GM12878 (cell line): Measurements from ENCODE around the gene ARL15. TPM values are rescaled to one million over a fixed set of nuclear protein-coding genes. Genes with fewer than 3 reads are reported as not detected.

Experiments
- ATAC-seq: fragments of 200-7000 bp; cut with Tn5 transposase; 3 replicates; pipeline ENCODE4 v1.9.1; 2020; ENCODE audit warnings: mild to moderate bottlenecking, moderate library complexity
- BruUV-seq: library from RNA; stranded (reverse); fragments of 400-500 nt; replicated peaks from 2 replicates; lab custom pipeline; 2021; lab: Mats Ljungman, UMichigan
- CTCF ChIA-PET: fragments of 300-600 bp; sonication (Branson Sonifier 250); formaldehyde crosslinking; extraction: SDS; loops from one replicate; lab custom pipeline; 2021; ENCODE audit warnings: inconsistent platforms; lab: Yijun Ruan, JAX
- POLR2A ChIA-PET: fragments of 350-600 bp; formaldehyde crosslinking; extraction: SDS; loops from one replicate; lab custom pipeline; 2021; ENCODE audit warnings: inconsistent platforms; lab: Charles Lee
- RAD21 ChIA-PET: fragments of 300-600 bp; sonication (Branson Sonifier 250); formaldehyde crosslinking; loops from one replicate; lab custom pipeline; 2023; ENCODE audit warnings: antibody characterized with exemption; ENCODE audit not compliant: unreplicated experiment; lab: Charles Lee
- SMC1A ChIA-PET: fragments of 300-600 bp; sonication (Branson Sonifier 250); formaldehyde crosslinking; loops from one replicate; lab custom pipeline; 2023; ENCODE audit not compliant: unreplicated experiment, uncharacterized antibody; lab: Charles Lee
- DNase-seq: peaks from one replicate; pipeline ENCODE4 v3.0.0-alpha.2; 2011; ENCODE audit warnings: low read depth, low spot score
- FAIRE-seq: peaks from 3 replicates; lab custom pipeline; 2011; peaks lifted over from hg19 to GRCh38; lab: Jason Lieb, UNC
- H2AFZ ChIP-seq: 2 replicates; pipeline ENCODE4 v1.6.0; 2011; ENCODE audit warnings: low read depth, low read length, control low read depth; ENCODE audit not compliant: control insufficient read depth
- H3K27ac ChIP-seq: 2 replicates; pipeline ENCODE4 v1.5.1; 2011; ENCODE audit warnings: control low read depth; ENCODE audit not compliant: control insufficient read depth, insufficient read depth
- H3K27me3 ChIP-seq, 2 experiments: replicated peaks in 1 of 2; 2 replicates each; pipeline versions ENCODE4 v1.6.0 to v1.6.1; 2011; ENCODE audit warnings: low read length in 1 of 2; ENCODE audit not compliant: control insufficient read depth in 2 of 2, insufficient read depth in 2 of 2
- H3K36me3 ChIP-seq, 2 experiments: 2 replicates each; pipeline ENCODE4 v1.5.1; 2011; ENCODE audit warnings: low read length in 1 of 2; ENCODE audit not compliant: control insufficient read depth in 2 of 2, insufficient read depth in 2 of 2
- H3K4me1 ChIP-seq: 2 replicates; pipeline ENCODE4 v1.6.1; 2011; ENCODE audit warnings: mild to moderate bottlenecking, low read length, moderate library complexity, mixed read lengths; ENCODE audit not compliant: control insufficient read depth, insufficient read depth
- H3K4me2 ChIP-seq: 2 replicates; pipeline ENCODE4 v1.6.0; 2011; ENCODE audit warnings: control low read depth; ENCODE audit not compliant: control insufficient read depth, insufficient read depth
- H3K4me3 ChIP-seq: fragments of 200-600 bp; sonication (generic); 2 replicates; pipeline ENCODE4 v1.5.1; 2016
- H3K79me2 ChIP-seq: 2 replicates; pipeline ENCODE4 v1.6.0; 2011; ENCODE audit warnings: low read length; ENCODE audit not compliant: control insufficient read depth, insufficient read depth
- H3K9ac ChIP-seq: 2 replicates; pipeline ENCODE4 v1.8.0; 2011; ENCODE audit warnings: low read length, control low read depth, mixed read lengths; ENCODE audit not compliant: control insufficient read depth, insufficient read depth
- H3K9me3 ChIP-seq: replicated peaks from 3 replicates; pipeline ENCODE4 v1.5.1; 2011; ENCODE audit warnings: mild to moderate bottlenecking, low read length; ENCODE audit not compliant: control insufficient read depth, insufficient read depth
- H4K20me1 ChIP-seq: 2 replicates; pipeline ENCODE4 v1.6.0; 2011; ENCODE audit not compliant: control insufficient read depth, insufficient read depth
- ASH2L ChIP-seq: fragments of 300-600, 200-600 bp; sonication (generic); IDR thresholded peaks from 2 replicates; pipeline ENCODE4 v1.6.1; 2017; ENCODE audit warnings: low read depth, mild to moderate bottlenecking, borderline replicate concordance
- FOS ChIP-seq: IDR thresholded peaks from 3 replicates; pipeline ENCODE4 v1.6.1; 2011; ENCODE audit warnings: borderline replicate concordance; ENCODE audit not compliant: insufficient read length; ENCODE audit errors: extremely low read depth
- NFIC ChIP-seq: IDR thresholded peaks from 2 replicates; pipeline ENCODE4 v1.6.1; 2012; ENCODE audit warnings: low read depth, mild to moderate bottlenecking, inconsistent platforms, low read length, moderate library complexity
- NR2C2 ChIP-seq: IDR thresholded peaks from 2 replicates; pipeline ENCODE4 v1.6.1; 2011; ENCODE audit warnings: borderline replicate concordance, low read depth; ENCODE audit not compliant: control insufficient read depth, insufficient read length
- NR2F1 ChIP-seq: fragments of 450-650 bp; conservative IDR thresholded peaks from 2 replicates; pipeline ENCODE4 v1.6.1; 2017; ENCODE audit warnings: mild to moderate bottlenecking
- RAD51 ChIP-seq: fragments of 450-650 bp; IDR thresholded peaks from 2 replicates; pipeline ENCODE4 v1.6.1; 2016; ENCODE audit warnings: moderate library complexity, mild to moderate bottlenecking, inconsistent platforms
- SIN3A ChIP-seq: IDR thresholded peaks from 2 replicates; pipeline ENCODE4 v1.6.1; 2012; ENCODE audit warnings: low read depth, low read length, improper control_type of control experiment
- SMC3 ChIP-seq: IDR thresholded peaks from 2 replicates; pipeline ENCODE4 v1.6.1; 2011; ENCODE audit warnings: low read length, improper control_type of control experiment, borderline replicate concordance
- SPI1 ChIP-seq: IDR thresholded peaks from 2 replicates; pipeline ENCODE4 v1.6.1; 2011; ENCODE audit warnings: low read depth, mild to moderate bottlenecking, low read length, moderate library complexity, borderline replicate concordance; ENCODE audit not compliant: insufficient read depth
- SREBF1 ChIP-seq: IDR thresholded peaks from 2 replicates; pipeline ENCODE4 v1.6.1; 2012; ENCODE audit warnings: mild to moderate bottlenecking, low read length
- SRF ChIP-seq, 2 experiments: IDR thresholded peaks; 2 replicates each; pipeline ENCODE4 v1.6.1; 2011; ENCODE audit warnings: low read depth in 2 of 2, low read length in 2 of 2, mild to moderate bottlenecking in 1 of 2, moderate library complexity in 1 of 2
- TAF1 ChIP-seq: IDR thresholded peaks from 2 replicates; pipeline ENCODE4 v1.6.1; 2011; ENCODE audit warnings: mild to moderate bottlenecking, low read depth, low read length, borderline replicate concordance
- TBL1XR1 ChIP-seq: IDR thresholded peaks from 2 replicates; pipeline ENCODE4 v1.6.1; 2012; ENCODE audit warnings: low read depth, low read length, improper control_type of control experiment
- ZBED1 ChIP-seq: IDR thresholded peaks from 2 replicates; pipeline ENCODE4 v1.6.1; 2016; ENCODE audit warnings: borderline replicate concordance
- ZNF207 ChIP-seq: fragments of 450-650 bp; IDR thresholded peaks from 2 replicates; pipeline ENCODE4 v1.6.1; 2014; ENCODE audit warnings: antibody characterized with exemption, mild to moderate bottlenecking, borderline replicate concordance
- WGBS: methylation state at CpG from one replicate; pipeline ENCODE4 v1.1.6; 2016; ENCODE audit warnings: low lambda C conversion rate; ENCODE audit not compliant: insufficient replicate concordance, insufficient coverage; ENCODE audit errors: missing lambda C conversion rate; 5-methylcytosine and 5-hydroxymethylcytosine counted together
- in situ Hi-C: fragments of 300-500 bp; cut with MboI; formaldehyde crosslinking; loops from 9 replicates; pipeline ENCODE4 v1.14.3; 2018; ENCODE audit warnings: mixed read lengths
- intact Hi-C: fragments of 100-400 bp; cut with micrococcal nuclease; formaldehyde crosslinking; loops from one replicate; pipeline ENCODE4 v1.14.2; 2022; ENCODE audit not compliant: unreplicated experiment
- polyA plus RNA-seq, 11 experiments: library from polyadenylated mRNA; depleted of rRNA in 4 of 11; unstranded in 6 of 11; stranded (reverse) in 5 of 11; fragments of >200 nt; fragmentation: Nextera tagmentation in 4 of 11; fragmentation: Illumina TruSeq in 1 of 11; extraction: Ambion mirVana in 4 of 11; extraction: Trizol in 1 of 11; gene quantifications; 1 replicate in 1 of 11; 2 replicates in 10 of 11; pipeline versions ENCODE4 v1.2.1 to v1.2.3, GENCODE V29; 2011 to 2016; ENCODE audit warnings: inconsistent platforms in 2 of 11, missing spikeins in 2 of 11, low read depth in 1 of 11
- total RNA-seq, 4 experiments: library from RNA; depleted of rRNA in 3 of 4; stranded (reverse); fragments of >200 nt in 3 of 4; fragmentation: Illumina TruSeq in 1 of 4; extraction: Trizol in 1 of 4; gene quantifications; 2 replicates each; pipeline versions ENCODE4 v1.2.1 to v1.2.3, GENCODE V29; 2013 to 2021
- TF ChIP-seq, protein P1 (sequence below): IDR thresholded peaks from 2 replicates; pipeline ENCODE4 v1.6.1; 2011; ENCODE audit warnings: borderline replicate concordance, low read depth, mild to moderate bottlenecking, moderate library complexity, low read length; ENCODE audit not compliant: insufficient read depth, poor library complexity, severe bottlenecking

Gene ARL15
- total and polyA plus RNA-seq, 10 of the 15 experiments (the other 5 are each of a cell fraction or from before 2014, with no cell fraction given), result 3.6 to 11.0 (median 7.7) TPM

GRCh38 chr5:53928641-53929040 is 381.7 kb downstream of the ARL15 start:
- Histone ChIP-seq H3K4me3 (no peak overlapping the region), H2AFZ (no peak overlapping the region), H3K36me3 (no peaks in the 10 kb centered on the region), H3K9ac (no peak overlapping the region), H3K79me2 (no peaks in the 10 kb centered on the region), H3K4me2 (no peak overlapping the region), H4K20me1 (no peaks in the 10 kb centered on the region), H3K9me3 (no peaks in the 10 kb centered on the region), H3K4me1 (no peaks in the 10 kb centered on the region), H3K27me3 (no peaks in the 10 kb centered on the region), H3K27ac (no peak overlapping the region)
- ChIA-PET RAD21 (no interaction called here), SMC1A (no interaction called here), CTCF (no interaction called here), POLR2A (no interaction called here)
- intact Hi-C loops, result no loop called here
- 65% methylated on average over 6 of the region's 6 CpGs for WGBS
- in situ Hi-C loops, result no loop called here
- DNase-seq (no peak), FAIRE-seq (no peak), ATAC-seq (no peak)
- TF ChIP-seq NFIC (no peak), SREBF1 (no peak), SPI1 (no peak), ZNF207 (no peak), SMC3 (no peak), NR2C2 (no peak), ZBED1 (no peak), ASH2L (no peak), SRF (IDR thresholded peaks at IDR 0.05; ENCODE audit: low read depth in 2 of 2, low read length in 2 of 2) (no peak), NR2F1 (no peak), TAF1 (no peak), TBL1XR1 (no peak), FOS (no peak), RAD51 (no peak), SIN3A (no peak)
- TF ChIP-seq, protein P1, sequence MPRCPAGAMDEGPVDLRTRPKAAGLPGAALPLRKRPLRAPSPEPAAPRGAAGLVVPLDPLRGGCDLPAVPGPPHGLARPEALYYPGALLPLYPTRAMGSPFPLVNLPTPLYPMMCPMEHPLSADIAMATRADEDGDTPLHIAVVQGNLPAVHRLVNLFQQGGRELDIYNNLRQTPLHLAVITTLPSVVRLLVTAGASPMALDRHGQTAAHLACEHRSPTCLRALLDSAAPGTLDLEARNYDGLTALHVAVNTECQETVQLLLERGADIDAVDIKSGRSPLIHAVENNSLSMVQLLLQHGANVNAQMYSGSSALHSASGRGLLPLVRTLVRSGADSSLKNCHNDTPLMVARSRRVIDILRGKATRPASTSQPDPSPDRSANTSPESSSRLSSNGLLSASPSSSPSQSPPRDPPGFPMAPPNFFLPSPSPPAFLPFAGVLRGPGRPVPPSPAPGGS, result no peak
- no TSS peak for BruUV-seq
